GM12878 (cell line): Measurements from ENCODE around the gene SFMBT1. TPM values are rescaled to one million over a fixed set of nuclear protein-coding genes. Genes with fewer than 3 reads are reported as not detected.

Source experiments
- BCL11A ChIP-seq: IDR thresholded peaks from 2 replicates; pipeline ENCODE4 v1.6.1; 2011; ENCODE audit warnings: low read depth, low read length
- BRCA1 ChIP-seq: IDR thresholded peaks from 2 replicates; pipeline ENCODE4 v1.6.1; 2011; ENCODE audit warnings: low read depth, low read length, improper control_type of control experiment
- CREB1 ChIP-seq: IDR thresholded peaks from 2 replicates; pipeline ENCODE4 v1.6.1; 2012; ENCODE audit warnings: low read depth, mild to moderate bottlenecking, inconsistent platforms
- FOS ChIP-seq: IDR thresholded peaks from 3 replicates; pipeline ENCODE4 v1.6.1; 2011; ENCODE audit warnings: borderline replicate concordance; ENCODE audit not compliant: insufficient read length; ENCODE audit errors: extremely low read depth
- FOXM1 ChIP-seq: IDR thresholded peaks from 2 replicates; pipeline ENCODE4 v1.6.1; 2012; ENCODE audit warnings: low read depth, mild to moderate bottlenecking, inconsistent platforms, low read length, moderate library complexity
- GABPA ChIP-seq: IDR thresholded peaks from 2 replicates; pipeline ENCODE4 v1.6.1; 2014; ENCODE audit warnings: antibody characterized with exemption, low read depth, mild to moderate bottlenecking, inconsistent platforms
- GATAD2B ChIP-seq: fragments of 450-650 bp; conservative IDR thresholded peaks from 2 replicates; pipeline ENCODE4 v1.6.1; 2017; ENCODE audit warnings: low read depth, mild to moderate bottlenecking, moderate library complexity
- NBN ChIP-seq: fragments of 450-650 bp; IDR thresholded peaks from 2 replicates; pipeline ENCODE4 v1.6.1; 2016
- NFYA ChIP-seq: IDR thresholded peaks from 2 replicates; pipeline ENCODE4 v1.6.1; 2011; ENCODE audit warnings: low read depth, mild to moderate bottlenecking, low read length, improper control_type of control experiment, borderline replicate concordance
- NFYB ChIP-seq: IDR thresholded peaks from 2 replicates; pipeline ENCODE4 v1.6.1; 2011; ENCODE audit warnings: low read depth, mild to moderate bottlenecking, low read length, improper control_type of control experiment, moderate library complexity; ENCODE audit not compliant: insufficient read depth
- NR2F1 ChIP-seq: fragments of 450-650 bp; conservative IDR thresholded peaks from 2 replicates; pipeline ENCODE4 v1.6.1; 2017; ENCODE audit warnings: mild to moderate bottlenecking
- POLR2A ChIP-seq: IDR thresholded peaks from 2 replicates; pipeline ENCODE4 v1.6.1; 2011; ENCODE audit warnings: low read depth, mild to moderate bottlenecking, low read length
- STAT1 ChIP-seq: fragments of 450-650 bp; conservative IDR thresholded peaks from 2 replicates; pipeline ENCODE4 v1.6.1; 2014; ENCODE audit warnings: antibody characterized with exemption, mild to moderate bottlenecking
- TAF1 ChIP-seq: IDR thresholded peaks from 2 replicates; pipeline ENCODE4 v1.6.1; 2011; ENCODE audit warnings: mild to moderate bottlenecking, low read depth, low read length, borderline replicate concordance
- polyA plus RNA-seq, 11 experiments: library from polyadenylated mRNA; depleted of rRNA in 4 of 11; unstranded in 6 of 11; stranded (reverse) in 5 of 11; fragments of >200 nt; fragmentation: Nextera tagmentation in 4 of 11; fragmentation: Illumina TruSeq in 1 of 11; extraction: Ambion mirVana in 4 of 11; extraction: Trizol in 1 of 11; gene quantifications; 1 replicate in 1 of 11; 2 replicates in 10 of 11; pipeline versions ENCODE4 v1.2.1 to v1.2.3, GENCODE V29; 2011 to 2016; ENCODE audit warnings: inconsistent platforms in 2 of 11, missing spikeins in 2 of 11, low read depth in 1 of 11
- total RNA-seq, 4 experiments: library from RNA; depleted of rRNA in 3 of 4; stranded (reverse); fragments of >200 nt in 3 of 4; fragmentation: Illumina TruSeq in 1 of 4; extraction: Trizol in 1 of 4; gene quantifications; 2 replicates each; pipeline versions ENCODE4 v1.2.1 to v1.2.3, GENCODE V29; 2013 to 2021
- TF ChIP-seq, protein P1 (sequence below): fragments of 150-350 bp; IDR thresholded peaks from 2 replicates; pipeline ENCODE4 v1.6.1; 2016; ENCODE audit warnings: low read depth, low read length
- TF ChIP-seq, protein P2 (sequence below): fragments of 450-650 bp; formaldehyde crosslinking; IDR thresholded peaks from 2 replicates; pipeline ENCODE4 v1.4.0; 2020; ENCODE audit warnings: mild to moderate bottlenecking, moderate library complexity
- TF ChIP-seq, protein P3 (sequence below): fragments of 450-650 bp; IDR thresholded peaks from 2 replicates; pipeline ENCODE4 v1.6.1; 2016; ENCODE audit warnings: mild to moderate bottlenecking
- TF ChIP-seq, protein P4 (sequence below): IDR thresholded peaks from 2 replicates; pipeline ENCODE4 v1.6.1; 2012; ENCODE audit warnings: low read depth, low read length, improper control_type of control experiment
- TF ChIP-seq, protein P5 (sequence below): IDR thresholded peaks from 2 replicates; pipeline ENCODE4 v1.6.1; 2011; ENCODE audit warnings: low read depth, low read length, improper control_type of control experiment, borderline replicate concordance
- TF ChIP-seq, protein P6 (sequence below): IDR thresholded peaks from 2 replicates; pipeline ENCODE4 v1.6.1; 2012; ENCODE audit warnings: low read depth, low read length, improper control_type of control experiment

The SFMBT1 gene
- total and polyA plus RNA-seq, 10 of the 15 experiments (the other 5 are each of a cell fraction or from before 2014, with no cell fraction given) = 3.2 to 19.5 (median 11.4) TPM

DNA sequence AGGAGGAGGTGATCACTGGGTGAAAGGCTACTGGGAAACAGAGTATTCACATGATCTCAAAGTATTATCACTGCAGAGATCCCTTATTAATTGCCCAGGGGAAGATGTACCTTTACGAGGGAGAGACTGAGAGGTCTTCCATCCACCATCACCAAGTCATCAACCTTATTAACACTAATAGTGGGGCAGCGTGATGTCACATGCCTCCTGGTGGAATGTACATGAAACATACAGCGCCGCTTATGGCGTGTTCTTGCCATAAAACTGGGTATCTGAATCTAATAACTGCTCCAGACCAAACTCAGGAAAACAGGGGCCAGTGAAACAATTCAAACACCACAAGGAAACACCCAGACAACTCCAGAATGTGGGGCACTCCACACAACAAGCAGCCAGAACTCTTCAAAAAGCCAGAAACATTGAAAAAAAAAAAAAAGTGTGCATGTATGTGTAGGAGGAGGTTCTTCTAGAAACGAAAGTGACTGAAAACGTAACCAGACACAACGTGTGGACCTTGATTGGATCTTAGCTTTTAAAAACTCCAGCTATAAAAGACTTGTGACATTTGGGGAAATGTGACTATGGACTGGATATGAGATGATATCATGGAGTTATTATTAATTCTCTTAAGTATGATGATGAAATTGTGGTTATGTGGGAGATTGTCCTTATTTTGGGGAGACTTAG is 153.1 kb downstream of the SFMBT1 start (continued):
- TF ChIP-seq, protein P1, sequence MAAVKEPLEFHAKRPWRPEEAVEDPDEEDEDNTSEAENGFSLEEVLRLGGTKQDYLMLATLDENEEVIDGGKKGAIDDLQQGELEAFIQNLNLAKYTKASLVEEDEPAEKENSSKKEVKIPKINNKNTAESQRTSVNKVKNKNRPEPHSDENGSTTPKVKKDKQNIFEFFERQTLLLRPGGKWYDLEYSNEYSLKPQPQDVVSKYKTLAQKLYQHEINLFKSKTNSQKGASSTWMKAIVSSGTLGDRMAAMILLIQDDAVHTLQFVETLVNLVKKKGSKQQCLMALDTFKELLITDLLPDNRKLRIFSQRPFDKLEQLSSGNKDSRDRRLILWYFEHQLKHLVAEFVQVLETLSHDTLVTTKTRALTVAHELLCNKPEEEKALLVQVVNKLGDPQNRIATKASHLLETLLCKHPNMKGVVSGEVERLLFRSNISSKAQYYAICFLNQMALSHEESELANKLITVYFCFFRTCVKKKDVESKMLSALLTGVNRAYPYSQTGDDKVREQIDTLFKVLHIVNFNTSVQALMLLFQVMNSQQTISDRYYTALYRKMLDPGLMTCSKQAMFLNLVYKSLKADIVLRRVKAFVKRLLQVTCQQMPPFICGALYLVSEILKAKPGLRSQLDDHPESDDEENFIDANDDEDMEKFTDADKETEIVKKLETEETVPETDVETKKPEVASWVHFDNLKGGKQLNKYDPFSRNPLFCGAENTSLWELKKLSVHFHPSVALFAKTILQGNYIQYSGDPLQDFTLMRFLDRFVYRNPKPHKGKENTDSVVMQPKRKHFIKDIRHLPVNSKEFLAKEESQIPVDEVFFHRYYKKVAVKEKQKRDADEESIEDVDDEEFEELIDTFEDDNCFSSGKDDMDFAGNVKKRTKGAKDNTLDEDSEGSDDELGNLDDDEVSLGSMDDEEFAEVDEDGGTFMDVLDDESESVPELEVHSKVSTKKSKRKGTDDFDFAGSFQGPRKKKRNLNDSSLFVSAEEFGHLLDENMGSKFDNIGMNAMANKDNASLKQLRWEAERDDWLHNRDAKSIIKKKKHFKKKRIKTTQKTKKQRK = no peak
- TF ChIP-seq BRCA1 (no peak), CREB1 (peak; percentile 38; the same call in 1 of the 2 replicates), NFYB (no peak), POLR2A (no peak), GABPA (no peak), FOS (no peak), STAT1 (no peak), FOXM1 (peak; percentile 24; the same call in 1 of the 2 replicates), GATAD2B (no peak), NFYA (no peak), NR2F1 (no peak), NBN (peak; percentile 68; the same call in 1 of the 2 replicates), BCL11A (no peak), TAF1 (no peak)
- TF ChIP-seq, protein P2, sequence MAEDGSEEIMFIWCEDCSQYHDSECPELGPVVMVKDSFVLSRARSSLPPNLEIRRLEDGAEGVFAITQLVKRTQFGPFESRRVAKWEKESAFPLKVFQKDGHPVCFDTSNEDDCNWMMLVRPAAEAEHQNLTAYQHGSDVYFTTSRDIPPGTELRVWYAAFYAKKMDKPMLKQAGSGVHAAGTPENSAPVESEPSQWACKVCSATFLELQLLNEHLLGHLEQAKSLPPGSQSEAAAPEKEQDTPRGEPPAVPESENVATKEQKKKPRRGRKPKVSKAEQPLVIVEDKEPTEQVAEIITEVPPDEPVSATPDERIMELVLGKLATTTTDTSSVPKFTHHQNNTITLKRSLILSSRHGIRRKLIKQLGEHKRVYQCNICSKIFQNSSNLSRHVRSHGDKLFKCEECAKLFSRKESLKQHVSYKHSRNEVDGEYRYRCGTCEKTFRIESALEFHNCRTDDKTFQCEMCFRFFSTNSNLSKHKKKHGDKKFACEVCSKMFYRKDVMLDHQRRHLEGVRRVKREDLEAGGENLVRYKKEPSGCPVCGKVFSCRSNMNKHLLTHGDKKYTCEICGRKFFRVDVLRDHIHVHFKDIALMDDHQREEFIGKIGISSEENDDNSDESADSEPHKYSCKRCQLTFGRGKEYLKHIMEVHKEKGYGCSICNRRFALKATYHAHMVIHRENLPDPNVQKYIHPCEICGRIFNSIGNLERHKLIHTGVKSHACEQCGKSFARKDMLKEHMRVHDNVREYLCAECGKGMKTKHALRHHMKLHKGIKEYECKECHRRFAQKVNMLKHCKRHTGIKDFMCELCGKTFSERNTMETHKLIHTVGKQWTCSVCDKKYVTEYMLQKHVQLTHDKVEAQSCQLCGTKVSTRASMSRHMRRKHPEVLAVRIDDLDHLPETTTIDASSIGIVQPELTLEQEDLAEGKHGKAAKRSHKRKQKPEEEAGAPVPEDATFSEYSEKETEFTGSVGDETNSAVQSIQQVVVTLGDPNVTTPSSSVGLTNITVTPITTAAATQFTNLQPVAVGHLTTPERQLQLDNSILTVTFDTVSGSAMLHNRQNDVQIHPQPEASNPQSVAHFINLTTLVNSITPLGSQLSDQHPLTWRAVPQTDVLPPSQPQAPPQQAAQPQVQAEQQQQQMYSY (CRISPR knock-in tag) = no peak
- TF ChIP-seq, protein P3, sequence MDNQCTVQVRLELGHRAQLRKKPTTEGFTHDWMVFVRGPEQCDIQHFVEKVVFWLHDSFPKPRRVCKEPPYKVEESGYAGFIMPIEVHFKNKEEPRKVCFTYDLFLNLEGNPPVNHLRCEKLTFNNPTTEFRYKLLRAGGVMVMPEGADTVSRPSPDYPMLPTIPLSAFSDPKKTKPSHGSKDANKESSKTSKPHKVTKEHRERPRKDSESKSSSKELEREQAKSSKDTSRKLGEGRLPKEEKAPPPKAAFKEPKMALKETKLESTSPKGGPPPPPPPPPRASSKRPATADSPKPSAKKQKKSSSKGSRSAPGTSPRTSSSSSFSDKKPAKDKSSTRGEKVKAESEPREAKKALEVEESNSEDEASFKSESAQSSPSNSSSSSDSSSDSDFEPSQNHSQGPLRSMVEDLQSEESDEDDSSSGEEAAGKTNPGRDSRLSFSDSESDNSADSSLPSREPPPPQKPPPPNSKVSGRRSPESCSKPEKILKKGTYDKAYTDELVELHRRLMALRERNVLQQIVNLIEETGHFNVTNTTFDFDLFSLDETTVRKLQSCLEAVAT = peak; percentile 93
- TF ChIP-seq, protein P4, sequence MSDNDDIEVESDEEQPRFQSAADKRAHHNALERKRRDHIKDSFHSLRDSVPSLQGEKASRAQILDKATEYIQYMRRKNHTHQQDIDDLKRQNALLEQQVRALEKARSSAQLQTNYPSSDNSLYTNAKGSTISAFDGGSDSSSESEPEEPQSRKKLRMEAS = no peak; the same call in 1 of the 2 replicates
- TF ChIP-seq, protein P5, sequence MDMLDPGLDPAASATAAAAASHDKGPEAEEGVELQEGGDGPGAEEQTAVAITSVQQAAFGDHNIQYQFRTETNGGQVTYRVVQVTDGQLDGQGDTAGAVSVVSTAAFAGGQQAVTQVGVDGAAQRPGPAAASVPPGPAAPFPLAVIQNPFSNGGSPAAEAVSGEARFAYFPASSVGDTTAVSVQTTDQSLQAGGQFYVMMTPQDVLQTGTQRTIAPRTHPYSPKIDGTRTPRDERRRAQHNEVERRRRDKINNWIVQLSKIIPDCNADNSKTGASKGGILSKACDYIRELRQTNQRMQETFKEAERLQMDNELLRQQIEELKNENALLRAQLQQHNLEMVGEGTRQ = no peak
- TF ChIP-seq, protein P6, sequence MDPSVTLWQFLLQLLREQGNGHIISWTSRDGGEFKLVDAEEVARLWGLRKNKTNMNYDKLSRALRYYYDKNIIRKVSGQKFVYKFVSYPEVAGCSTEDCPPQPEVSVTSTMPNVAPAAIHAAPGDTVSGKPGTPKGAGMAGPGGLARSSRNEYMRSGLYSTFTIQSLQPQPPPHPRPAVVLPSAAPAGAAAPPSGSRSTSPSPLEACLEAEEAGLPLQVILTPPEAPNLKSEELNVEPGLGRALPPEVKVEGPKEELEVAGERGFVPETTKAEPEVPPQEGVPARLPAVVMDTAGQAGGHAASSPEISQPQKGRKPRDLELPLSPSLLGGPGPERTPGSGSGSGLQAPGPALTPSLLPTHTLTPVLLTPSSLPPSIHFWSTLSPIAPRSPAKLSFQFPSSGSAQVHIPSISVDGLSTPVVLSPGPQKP = no peak
